GM12801 (cell line): ENCODE data around the gene HEATR5B.

Experiments
- TF ChIP-seq, protein P1 (sequence below): IDR thresholded peaks from one replicate; pipeline ENCODE4 v1.5.1; 2011; ENCODE audit warnings: control low read depth; ENCODE audit not compliant: insufficient read length; ENCODE audit errors: extremely low read depth

HEATR5B gene

DNA sequence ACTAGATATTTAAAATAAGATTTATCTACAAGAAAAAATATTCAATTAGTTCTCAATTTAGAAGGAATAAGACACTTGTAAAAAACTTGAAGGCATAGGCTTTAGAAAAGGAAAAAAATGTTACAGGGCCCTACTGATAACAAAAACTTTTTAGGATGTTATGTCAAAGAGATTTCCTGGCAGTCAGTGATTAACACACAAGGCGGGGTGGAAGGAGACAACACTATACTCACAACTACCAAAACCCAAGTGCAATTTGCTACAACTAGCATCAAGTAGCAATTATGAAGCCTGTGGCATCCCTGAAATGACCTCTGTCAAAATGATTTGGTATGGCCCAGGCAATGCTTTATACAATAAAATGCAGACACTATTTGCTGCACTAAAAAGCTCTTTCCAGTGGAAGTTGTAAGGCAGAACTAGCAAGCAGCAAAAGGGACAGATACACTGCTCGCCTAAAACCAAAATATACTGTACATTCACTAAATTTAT lies 133.1 kb downstream of the HEATR5B start:
- TF ChIP-seq, protein P1, sequence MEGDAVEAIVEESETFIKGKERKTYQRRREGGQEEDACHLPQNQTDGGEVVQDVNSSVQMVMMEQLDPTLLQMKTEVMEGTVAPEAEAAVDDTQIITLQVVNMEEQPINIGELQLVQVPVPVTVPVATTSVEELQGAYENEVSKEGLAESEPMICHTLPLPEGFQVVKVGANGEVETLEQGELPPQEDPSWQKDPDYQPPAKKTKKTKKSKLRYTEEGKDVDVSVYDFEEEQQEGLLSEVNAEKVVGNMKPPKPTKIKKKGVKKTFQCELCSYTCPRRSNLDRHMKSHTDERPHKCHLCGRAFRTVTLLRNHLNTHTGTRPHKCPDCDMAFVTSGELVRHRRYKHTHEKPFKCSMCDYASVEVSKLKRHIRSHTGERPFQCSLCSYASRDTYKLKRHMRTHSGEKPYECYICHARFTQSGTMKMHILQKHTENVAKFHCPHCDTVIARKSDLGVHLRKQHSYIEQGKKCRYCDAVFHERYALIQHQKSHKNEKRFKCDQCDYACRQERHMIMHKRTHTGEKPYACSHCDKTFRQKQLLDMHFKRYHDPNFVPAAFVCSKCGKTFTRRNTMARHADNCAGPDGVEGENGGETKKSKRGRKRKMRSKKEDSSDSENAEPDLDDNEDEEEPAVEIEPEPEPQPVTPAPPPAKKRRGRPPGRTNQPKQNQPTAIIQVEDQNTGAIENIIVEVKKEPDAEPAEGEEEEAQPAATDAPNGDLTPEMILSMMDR, result no peak

GRCh38 chr2:36949845-36950244 lies 134.3 kb downstream of the HEATR5B start:
- TF ChIP-seq, protein P1, result no peak

DNA sequence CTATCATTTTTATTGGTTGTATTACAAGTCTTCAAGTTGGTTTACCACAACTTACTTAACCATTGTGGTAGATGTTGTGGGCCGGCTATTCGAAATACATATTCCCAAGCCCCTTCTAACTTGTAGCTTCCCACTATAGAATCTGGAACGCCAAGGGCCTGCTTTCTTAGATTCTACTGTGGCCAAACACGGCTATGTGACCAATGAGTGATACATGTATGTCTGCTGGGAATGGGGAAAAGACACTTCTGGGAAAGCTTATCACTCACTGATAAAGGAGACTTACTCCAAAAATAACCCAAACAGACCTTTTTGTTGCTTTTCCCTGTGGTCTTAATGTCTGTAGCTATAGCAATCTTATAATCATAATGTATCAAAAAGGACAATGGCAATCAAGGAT lies 142.3 kb downstream of the HEATR5B start:
- TF ChIP-seq, protein P1, result no peak
